Transverse colon (tissue), 3 donors: ENCODE data around the gene CREBBP.

Experiments
- EP300 ChIP-seq: sonication (generic); formaldehyde crosslinking; IDR thresholded peaks from one replicate; pipeline ENCODE4 v1.6.1; 2017; ENCODE audit warnings: antibody characterized with exemption, low read depth
- POLR2A ChIP-seq: fragments of 450-650 bp; IDR thresholded peaks from one replicate; pipeline ENCODE4 v1.6.1; 2016; ENCODE audit warnings: antibody characterized with exemption, mild to moderate bottlenecking, moderate library complexity
- TF ChIP-seq, protein P1 (sequence below), 5 experiments: fragments of 200-600 bp in 3 of 5; fragments of 450-650 bp in 2 of 5; sonication (generic) in 3 of 5; IDR thresholded peaks; 1 replicate in 2 of 5; 2 replicates in 3 of 5; pipeline ENCODE4 v1.5.1; 2016 to 2017; ENCODE audit warnings: antibody characterized with exemption in 5 of 5, inconsistent platforms in 3 of 5, mild to moderate bottlenecking in 2 of 5, moderate library complexity in 1 of 5

DNA sequence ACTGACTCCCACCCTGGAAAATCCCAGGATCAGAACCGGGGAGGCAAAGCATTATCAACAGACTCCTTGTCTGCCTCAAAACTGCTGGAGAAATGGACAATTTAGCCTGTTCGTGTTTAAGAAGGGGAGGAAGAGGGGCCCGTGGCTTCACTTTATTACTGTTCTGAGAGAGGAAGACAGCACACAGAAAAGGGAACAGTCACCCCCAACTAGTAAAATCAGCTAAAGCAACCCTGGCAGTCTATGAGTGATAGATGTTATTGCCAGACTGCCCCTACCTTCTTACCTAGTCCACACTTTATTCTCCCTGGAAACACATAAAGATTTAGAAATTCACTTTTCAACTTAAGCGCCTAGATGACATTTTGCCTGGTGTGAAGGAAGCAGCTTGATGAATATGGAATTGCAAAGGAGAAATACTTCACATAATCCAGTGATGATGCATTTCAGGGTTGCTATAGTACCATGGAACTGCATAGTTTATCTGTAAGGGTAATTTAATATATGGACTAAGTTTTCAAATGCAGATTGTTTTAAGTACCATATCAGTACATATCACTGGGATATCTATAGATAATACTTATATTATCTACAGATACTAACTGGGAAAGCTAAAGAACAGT lies 126.3 kb downstream of the CREBBP start:
- TF ChIP-seq POLR2A (no peak), EP300 (no peak)
- TF ChIP-seq, protein P1, sequence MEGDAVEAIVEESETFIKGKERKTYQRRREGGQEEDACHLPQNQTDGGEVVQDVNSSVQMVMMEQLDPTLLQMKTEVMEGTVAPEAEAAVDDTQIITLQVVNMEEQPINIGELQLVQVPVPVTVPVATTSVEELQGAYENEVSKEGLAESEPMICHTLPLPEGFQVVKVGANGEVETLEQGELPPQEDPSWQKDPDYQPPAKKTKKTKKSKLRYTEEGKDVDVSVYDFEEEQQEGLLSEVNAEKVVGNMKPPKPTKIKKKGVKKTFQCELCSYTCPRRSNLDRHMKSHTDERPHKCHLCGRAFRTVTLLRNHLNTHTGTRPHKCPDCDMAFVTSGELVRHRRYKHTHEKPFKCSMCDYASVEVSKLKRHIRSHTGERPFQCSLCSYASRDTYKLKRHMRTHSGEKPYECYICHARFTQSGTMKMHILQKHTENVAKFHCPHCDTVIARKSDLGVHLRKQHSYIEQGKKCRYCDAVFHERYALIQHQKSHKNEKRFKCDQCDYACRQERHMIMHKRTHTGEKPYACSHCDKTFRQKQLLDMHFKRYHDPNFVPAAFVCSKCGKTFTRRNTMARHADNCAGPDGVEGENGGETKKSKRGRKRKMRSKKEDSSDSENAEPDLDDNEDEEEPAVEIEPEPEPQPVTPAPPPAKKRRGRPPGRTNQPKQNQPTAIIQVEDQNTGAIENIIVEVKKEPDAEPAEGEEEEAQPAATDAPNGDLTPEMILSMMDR (IDR thresholded peaks at IDR 0.05): no peak
